ENCODE data around the gene EXTL2. TPM values are rescaled to one million over a fixed set of nuclear protein-coding genes. Genes with fewer than 3 reads are reported as not detected.

Gene EXTL2
- total and polyA plus RNA-seq, 5 donors, result 7.6 to 12.0 (median 9.6) TPM

Other genes starting within 250 kb of the EXTL2 start
- gene VCAM1, start 175.1 kb downstream of the EXTL2 start, total RNA-seq, result 1 to 10 TPM; 5.4 to 8.7 (median 7.1) TPM
- gene VCAM1, start 175.1 kb downstream of the EXTL2 start, polyA plus RNA-seq, result 6.8 TPM
- 10 to 100 TPM in 1 of 4 donors, 1 to 10 TPM in 3; 7.2 to 12.3 (median 9.2) TPM for gene SLC30A7, start 1.2 kb upstream of the EXTL2 start, total RNA-seq
- gene SLC30A7, start 1.2 kb upstream of the EXTL2 start, polyA plus RNA-seq, result 2.1 TPM
- gene DPH5, start 130.9 kb upstream of the EXTL2 start, total RNA-seq, result 10 to 100 TPM; 30.9 to 41.2 (median 35.0) TPM
- gene DPH5, start 130.9 kb upstream of the EXTL2 start, polyA plus RNA-seq, result 36.1 TPM